Measurements from ENCODE around the gene PEPD. TPM values are rescaled to one million over a fixed set of nuclear protein-coding genes. Genes with fewer than 3 reads are reported as not detected.

PEPD gene
- total and polyA plus RNA-seq, 2 of the 4 experiments (the other 2 are of a cell fraction) = 36.7 to 88.4 TPM

GRCh38 chr19:33513424-33513823 is 8.2 kb downstream of the PEPD start:
- dilution Hi-C loops (cut with HindIII; ENCODE audit: low sequenced_read_pairs, unreplicated experiment) (no loop called here), intact Hi-C loops (cut with micrococcal nuclease) (no loop called here), in situ Hi-C loops (cut with MboI; ENCODE audit: low sequenced_read_pairs) (no loop called here)
- 100% methylated on average over 1 of the region's 9 CpGs; no CpG with 5 or more reads in 1 of the 2 experiments for WGBS, 2 experiments (ENCODE audit: extremely low coverage in 2 of 2, insufficient read length in 1 of 2)
- no peak overlapping the region for H3K9ac ChIP-seq (ENCODE audit: low read depth, low read length)
- H2BK120ac ChIP-seq (ENCODE audit: low read depth, low read length) = no peak overlapping the region
- no peak overlapping the region for H4K91ac ChIP-seq (ENCODE audit: insufficient read depth, low read depth, low read length)
- H3K23ac ChIP-seq (ENCODE audit: low read depth, low read length) = no peak overlapping the region
- no peak overlapping the region for H4K5ac ChIP-seq (ENCODE audit: low read depth, low read length)
- DNase-seq (no peak), ATAC-seq (ENCODE audit: low read depth) (no peak)
- no peak overlapping the region for H3K14ac ChIP-seq (replicated peaks; ENCODE audit: low read depth, low read length)
- no peak overlapping the region for H3K56ac ChIP-seq (ENCODE audit: extremely low read depth, insufficient read depth, low read length)
- peaks cover 3 to 27% of the 10 kb centered on the region in 2 experiments; a peak in 2 of 4 replicates for H3K79me1 ChIP-seq (ENCODE audit: low read depth in 1 of 2, low read length in 2 of 2)
- BruUV-seq (replicated peaks) = no TSS peak
- H3K4me3 ChIP-seq (ENCODE audit: insufficient read depth, low read depth, low read length) = no peak overlapping the region
- POLR2A ChIA-PET (ENCODE audit: unreplicated experiment) = no interaction called here
- H2AK5ac ChIP-seq (ENCODE audit: low read depth, low read length) = no peak overlapping the region
- H3K4me2 ChIP-seq (ENCODE audit: low read depth, low read length) = no peak overlapping the region
- H2BK15ac ChIP-seq (ENCODE audit: low read depth, low read length) = no peak overlapping the region
- H4K8ac ChIP-seq (ENCODE audit: low read depth in 2 of 2, low read length in 2 of 2) = no peak overlapping the region
- no peaks in the 10 kb centered on the region for H3K27me3 ChIP-seq (ENCODE audit: control insufficient read depth, insufficient read depth, low read length)
- H2BK20ac ChIP-seq (ENCODE audit: low read depth, low read length) = no peak overlapping the region
- no peak overlapping the region for H2BK5ac ChIP-seq (ENCODE audit: low read depth, low read length, poor library complexity, severe bottlenecking)
- no peak overlapping the region for H3K27ac ChIP-seq (ENCODE audit: insufficient read depth, low read length)
- no peak overlapping the region for H2AK9ac ChIP-seq (replicated peaks; ENCODE audit: low read depth, low read length, poor library complexity)
- no peak overlapping the region for H3K4ac ChIP-seq (ENCODE audit: low read depth, low read length)
- peaks cover 5% of the 10 kb centered on the region for H3K36me3 ChIP-seq (ENCODE audit: control insufficient read depth, insufficient read depth, low read length)
- H4K20me1 ChIP-seq (ENCODE audit: insufficient read depth, low read length) = peaks cover 23% of the 10 kb centered on the region
- no peaks in the 10 kb centered on the region; the same call in 1 of the 2 replicates for H3K9me1 ChIP-seq (ENCODE audit: insufficient read depth, low read length)
- H3K18ac ChIP-seq (ENCODE audit: low read depth, low read length) = no peak overlapping the region
- no peaks in the 10 kb centered on the region for H3K4me1 ChIP-seq (ENCODE audit: control insufficient read depth, insufficient read depth, low read length)
- TF ChIP-seq RAD21 (IDR thresholded peaks at IDR 0.05; ENCODE audit: low read length) = no peak
- TF ChIP-seq, protein P1, sequence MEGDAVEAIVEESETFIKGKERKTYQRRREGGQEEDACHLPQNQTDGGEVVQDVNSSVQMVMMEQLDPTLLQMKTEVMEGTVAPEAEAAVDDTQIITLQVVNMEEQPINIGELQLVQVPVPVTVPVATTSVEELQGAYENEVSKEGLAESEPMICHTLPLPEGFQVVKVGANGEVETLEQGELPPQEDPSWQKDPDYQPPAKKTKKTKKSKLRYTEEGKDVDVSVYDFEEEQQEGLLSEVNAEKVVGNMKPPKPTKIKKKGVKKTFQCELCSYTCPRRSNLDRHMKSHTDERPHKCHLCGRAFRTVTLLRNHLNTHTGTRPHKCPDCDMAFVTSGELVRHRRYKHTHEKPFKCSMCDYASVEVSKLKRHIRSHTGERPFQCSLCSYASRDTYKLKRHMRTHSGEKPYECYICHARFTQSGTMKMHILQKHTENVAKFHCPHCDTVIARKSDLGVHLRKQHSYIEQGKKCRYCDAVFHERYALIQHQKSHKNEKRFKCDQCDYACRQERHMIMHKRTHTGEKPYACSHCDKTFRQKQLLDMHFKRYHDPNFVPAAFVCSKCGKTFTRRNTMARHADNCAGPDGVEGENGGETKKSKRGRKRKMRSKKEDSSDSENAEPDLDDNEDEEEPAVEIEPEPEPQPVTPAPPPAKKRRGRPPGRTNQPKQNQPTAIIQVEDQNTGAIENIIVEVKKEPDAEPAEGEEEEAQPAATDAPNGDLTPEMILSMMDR (conservative IDR thresholded peaks at IDR 0.05; ENCODE audit: low read depth, low read length) = no peak
- TF ChIP-seq RCOR1 (IDR thresholded peaks at IDR 0.05; ENCODE audit: insufficient replicate concordance, low read length) = no peak
- TF ChIP-seq BHLHE40 (IDR thresholded peaks at IDR 0.05; ENCODE audit: low read depth, low read length) = no peak
- TF ChIP-seq ELK1 (IDR thresholded peaks at IDR 0.05; ENCODE audit: borderline replicate concordance, low read depth, low read length) = no peak
- no peak for TF ChIP-seq MAZ (IDR thresholded peaks at IDR 0.05; ENCODE audit: borderline replicate concordance, low read depth, low read length)
- TF ChIP-seq FOS (IDR thresholded peaks at IDR 0.05; ENCODE audit: low read depth, low read length) = no peak
- TF ChIP-seq MAFK (IDR thresholded peaks at IDR 0.05; ENCODE audit: low read depth, low read length) = no peak
- TF ChIP-seq NFE2L2 (IDR thresholded peaks at IDR 0.05; ENCODE audit: low read depth, low read length) = no peak
- H3K9me3 ChIP-seq (ENCODE audit: control insufficient read depth, insufficient read depth, low read length) = no peaks in the 10 kb centered on the region
- CTCF ChIA-PET = no interaction called here
- H2AFZ ChIP-seq (replicated peaks; ENCODE audit: low read length, poor library complexity) = no peak overlapping the region
